Measurements from ENCODE around the gene DOCK3. TPM values are rescaled to one million over a fixed set of nuclear protein-coding genes. Genes with fewer than 3 reads are reported as not detected.
A peak's percentile ranks its signal among the peaks of the same experiment; 100 is the strongest.

DOCK3 gene
- total RNA-seq, 1 experiment from 2014 or later: 8.3 TPM

DNA sequence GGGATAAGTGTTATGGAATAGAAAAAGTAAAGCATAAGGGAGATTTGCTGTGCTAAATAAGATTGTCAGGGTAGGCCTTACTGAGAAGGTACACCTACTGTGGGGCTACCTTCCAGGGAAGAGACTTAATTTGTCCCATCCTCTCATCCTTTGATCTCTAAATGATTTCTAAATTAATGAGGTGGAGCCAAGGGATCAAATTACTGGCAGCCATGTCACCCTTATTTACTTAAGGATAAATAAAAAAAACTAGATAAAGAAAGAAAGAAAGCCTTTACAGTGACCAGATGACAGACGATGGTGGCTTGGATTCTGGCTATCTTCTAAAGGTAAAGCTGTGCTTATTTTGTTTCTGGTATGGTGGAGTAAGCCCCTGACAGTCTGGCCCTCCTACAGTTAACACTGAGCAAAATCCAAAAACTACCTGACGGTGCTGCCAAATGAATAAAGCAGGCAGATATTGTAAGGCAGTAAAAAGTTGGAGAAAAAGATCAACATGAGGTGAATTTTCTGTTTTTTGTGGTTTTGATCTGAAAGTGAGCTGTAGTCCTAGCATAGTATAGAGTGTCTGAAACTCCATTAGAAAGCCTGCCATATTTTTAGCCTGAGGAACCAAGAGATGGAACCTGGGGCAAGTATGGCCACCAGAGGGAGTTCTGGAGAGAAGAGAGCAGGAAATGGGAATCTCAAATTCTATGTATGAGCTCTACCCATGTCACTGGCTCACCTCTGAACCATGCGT lies 425.2 kb downstream of the DOCK3 start:
- Histone ChIP-seq H3K27me3 (ENCODE audit: insufficient read depth, low read length) (no peaks in the 10 kb centered on the region), H3K4me2 (ENCODE audit: insufficient read depth, insufficient read length, low read length) (no peak overlapping the region), H3T11ph (ENCODE audit: low read length) (no peak overlapping the region), H2BK12ac (ENCODE audit: insufficient read length, low read depth, low read length) (no peak overlapping the region), H4K20me1 (ENCODE audit: control insufficient read depth, insufficient read depth, insufficient read length) (no peaks in the 10 kb centered on the region), H3K18ac (ENCODE audit: insufficient read length, low read depth, low read length) (no peak overlapping the region), H3K23me2 (ENCODE audit: insufficient read length, low read depth, low read length, poor library complexity, severe bottlenecking) (no peaks in the 10 kb centered on the region), H3K27ac (ENCODE audit: insufficient read length, low read depth, low read length) (no peak overlapping the region), H2BK15ac (ENCODE audit: low read depth, low read length) (no peak overlapping the region), H4K91ac (ENCODE audit: insufficient read length, low read depth, low read length) (no peak overlapping the region), H3K56ac (ENCODE audit: insufficient read length, low read depth, low read length) (no peak overlapping the region), H2BK20ac (ENCODE audit: low read depth, low read length, poor library complexity, severe bottlenecking) (no peak overlapping the region), H3K4me1 (ENCODE audit: insufficient read depth, low read length) (no peaks in the 10 kb centered on the region), H3K9ac (ENCODE audit: extremely low read depth, insufficient read length, low read length) (no peak overlapping the region), H2AFZ (ENCODE audit: low read length) (no peak overlapping the region), H3K14ac (ENCODE audit: insufficient read depth, low read length) (no peak overlapping the region), H3K79me2 (ENCODE audit: insufficient read depth, low read length) (no peaks in the 10 kb centered on the region), H2BK120ac (ENCODE audit: low read depth, low read length, poor library complexity, severe bottlenecking) (no peak overlapping the region), H2BK5ac (ENCODE audit: insufficient read length, low read length) (no peak overlapping the region), H3K4ac (ENCODE audit: low read depth, low read length) (no peak overlapping the region), H4K5ac (ENCODE audit: insufficient read length, low read depth, low read length) (no peak overlapping the region), H3K23ac (ENCODE audit: insufficient read length, low read depth, low read length) (no peak overlapping the region), H2AK5ac (ENCODE audit: insufficient read length, low read length) (no peak overlapping the region), H4K8ac (replicated peaks; ENCODE audit: insufficient read length, low read depth, low read length) (no peak overlapping the region), H3K9me3 (ENCODE audit: control insufficient read depth, low read depth, low read length) (no peaks in the 10 kb centered on the region), H3K79me1 (ENCODE audit: insufficient read depth, low read depth, low read length, poor library complexity, severe bottlenecking) (no peaks in the 10 kb centered on the region)
- Mint-ChIP-seq H3K27ac (no peak overlapping the region; a peak in 1 of 7 replicates), H3K9me3 (no peaks in the 10 kb centered on the region; a peak in 1 of 5 replicates), H3K4me1 (peaks cover 15 to 18% of the 10 kb centered on the region in 2 experiments), H3K36me3 (ENCODE audit: insufficient read depth in 1 of 3, low read depth in 3 of 3) (peaks cover 0 to 12% (median 6%) of the 10 kb centered on the region in 3 experiments; a peak in 3 of 7 replicates), H3K27me3 (ENCODE audit: low read depth) (no peaks in the 10 kb centered on the region), H3K4me3 (no peak overlapping the region)
- TF ChIP-seq CTCF (conservative IDR thresholded peaks at IDR 0.05): peak; percentile 86
- WGBS (ENCODE audit: extremely low coverage, insufficient read length, low lambda C conversion rate): no CpG with 5 or more reads among the region's 3 CpGs
- DNase-seq: peak; percentile 64

All from H9 (cell line).